ENCODE results near the gene ST6GALNAC3. TPM values are rescaled to one million over a fixed set of nuclear protein-coding genes. Genes with fewer than 3 reads are reported as not detected.
"Not testable (repeated sequence)": the region's sequence is repeated elsewhere in the genome, so short reads cannot be mapped to it uniquely, and the experiment has no call there.

Gene ST6GALNAC3
- total RNA-seq, 2 experiments from 2014 or later, result 0.21 to 0.44 TPM

DNA sequence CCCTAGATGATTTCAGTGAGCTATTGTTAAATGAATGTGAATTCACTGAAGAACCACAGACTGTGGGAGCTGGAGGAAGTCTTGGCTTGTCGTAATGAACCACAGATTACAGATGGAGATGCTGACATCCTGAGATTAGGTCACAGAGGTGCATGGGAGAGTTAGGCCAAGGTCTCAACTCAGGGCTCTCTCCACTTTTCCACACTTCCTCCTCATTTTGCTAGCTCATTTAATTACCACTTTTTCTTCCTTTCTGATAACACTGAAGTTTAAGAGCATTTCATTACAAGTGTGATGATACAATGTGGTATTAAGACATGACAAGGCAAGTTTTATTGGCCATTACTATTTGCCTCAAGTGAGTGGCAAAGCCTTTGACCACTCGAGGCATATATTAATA is 30.8 kb downstream of the ST6GALNAC3 start:
- CTCF ChIA-PET, result no interaction called here

DNA sequence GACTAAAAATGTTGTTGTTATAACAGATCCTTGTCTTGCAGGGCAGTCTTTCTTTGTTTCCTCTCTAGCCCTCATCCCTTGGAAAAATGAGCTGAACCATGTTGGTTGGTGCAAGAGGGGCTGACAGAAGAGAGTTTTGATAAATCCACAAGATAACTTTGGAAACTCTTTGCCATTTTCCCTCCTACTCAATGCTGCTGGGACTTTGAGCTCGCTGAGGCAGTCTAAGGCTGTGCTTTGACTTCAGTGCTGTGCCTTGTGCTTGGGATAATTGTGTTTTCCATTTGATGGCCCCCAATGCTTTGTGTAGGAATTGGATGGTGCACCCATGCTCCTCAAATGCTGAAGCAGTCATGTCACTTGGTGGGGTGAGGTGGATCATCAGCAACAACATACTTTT is 31.7 kb downstream of the ST6GALNAC3 start:
- ChIA-PET CTCF (no interaction called here), POLR2A (no interaction called here)

More for the DNA sequence above, 30.8 kb downstream of the ST6GALNAC3 start:
- POLR2A ChIA-PET, result no interaction called here

GRCh38 chr1:76106719-76107235 is 32.2 kb downstream of the ST6GALNAC3 start:
- CTCF ChIA-PET, result interaction anchor here (0.7 kb wide), 1 partner anchor 29 kb away, joined by 3 read pairs; no protein-coding TSS in a partner anchor
- POLR2A ChIA-PET, result no interaction called here

- ChIA-PET CTCF (no interaction called here), POLR2A (no interaction called here)
Measured at GRCh38 chr1:76109404-76109803, 34.9 kb downstream of the ST6GALNAC3 start.

GRCh38 chr1:76109901-76110560 is 35.5 kb downstream of the ST6GALNAC3 start:
- POLR2A ChIA-PET, result no interaction called here
- CTCF ChIA-PET, result no interaction called here

DNA sequence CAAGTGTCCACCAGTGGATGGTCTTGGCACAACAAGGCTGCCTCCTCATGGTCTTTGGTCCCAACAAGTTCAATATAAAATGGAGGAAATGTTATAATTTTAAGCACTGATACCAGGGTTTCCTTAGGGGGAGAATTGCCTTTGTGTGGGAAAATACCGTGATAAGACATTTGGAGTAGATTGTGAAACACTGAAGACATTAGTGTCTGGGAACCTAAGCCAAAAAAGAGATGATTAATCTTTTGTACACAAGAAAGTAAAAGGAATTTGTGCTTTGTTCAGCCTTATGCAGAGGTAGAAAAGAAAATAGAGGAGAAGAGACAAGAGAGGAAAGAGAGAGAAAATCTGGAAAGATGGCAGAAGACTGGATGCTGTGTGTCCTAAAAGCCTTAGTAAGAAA is 36.1 kb downstream of the ST6GALNAC3 start:
- ChIA-PET CTCF (no interaction called here), POLR2A (no interaction called here)

GRCh38 chr1:76112321-76112720 is 37.8 kb downstream of the ST6GALNAC3 start:
- POLR2A ChIA-PET, CTCF ChIA-PET: not testable (repeated sequence)

GRCh38 chr1:76113446-76113845 is 38.9 kb downstream of the ST6GALNAC3 start:
- POLR2A ChIA-PET, result no interaction called here

GRCh38 chr1:76115171-76115570 is 40.6 kb downstream of the ST6GALNAC3 start:
- ChIA-PET POLR2A (no interaction called here), CTCF (interaction anchor here (1.2 kb wide), 1 partner anchor 39 kb away, joined by 3 read pairs; no protein-coding TSS in a partner anchor)

More at GRCh38 chr1:76113446-76113845, 38.9 kb downstream of the ST6GALNAC3 start:
- CTCF ChIA-PET, result no interaction called here

DNA sequence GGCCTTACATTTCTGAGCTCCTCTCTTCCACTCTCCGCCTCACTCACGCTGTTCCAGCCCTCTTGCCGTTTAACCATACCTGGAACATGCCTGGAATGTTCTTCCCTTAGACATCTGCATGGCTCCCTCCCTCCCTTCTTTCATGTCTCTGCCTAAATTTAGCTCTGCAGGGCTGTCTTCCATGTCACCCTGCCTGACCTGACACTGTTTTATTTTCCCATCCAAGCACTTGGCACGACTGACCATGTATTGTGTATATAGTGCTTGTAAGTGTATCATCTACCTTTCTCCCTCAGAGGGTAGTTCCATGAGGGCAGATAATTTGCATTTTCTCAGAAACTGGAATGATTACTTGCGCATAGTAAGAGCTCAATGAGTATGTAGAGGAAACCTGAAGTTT is 47.3 kb downstream of the ST6GALNAC3 start:
- ChIA-PET POLR2A (no interaction called here), CTCF (no interaction called here)

GRCh38 chr1:76122271-76122670 is 47.7 kb downstream of the ST6GALNAC3 start:
- POLR2A ChIA-PET, result no interaction called here
- CTCF ChIA-PET, result no interaction called here

GRCh38 chr1:76123411-76124064 is 49.0 kb downstream of the ST6GALNAC3 start:
- CTCF ChIA-PET, POLR2A ChIA-PET: not testable (repeated sequence)

GRCh38 chr1:76124196-76124595 is 49.6 kb downstream of the ST6GALNAC3 start:
- ChIA-PET CTCF (no interaction called here), POLR2A (no interaction called here)

GRCh38 chr1:76125473-76126219 is 51.1 kb downstream of the ST6GALNAC3 start:
- ChIA-PET CTCF (no interaction called here), POLR2A (no interaction called here)

- ChIA-PET POLR2A (no interaction called here), CTCF (no interaction called here)
Measured at GRCh38 chr1:76128096-76128495, 53.5 kb downstream of the ST6GALNAC3 start.

- CTCF ChIA-PET, result no interaction called here
- POLR2A ChIA-PET, result no interaction called here
Measured at GRCh38 chr1:76129731-76130130, 55.2 kb downstream of the ST6GALNAC3 start.

DNA sequence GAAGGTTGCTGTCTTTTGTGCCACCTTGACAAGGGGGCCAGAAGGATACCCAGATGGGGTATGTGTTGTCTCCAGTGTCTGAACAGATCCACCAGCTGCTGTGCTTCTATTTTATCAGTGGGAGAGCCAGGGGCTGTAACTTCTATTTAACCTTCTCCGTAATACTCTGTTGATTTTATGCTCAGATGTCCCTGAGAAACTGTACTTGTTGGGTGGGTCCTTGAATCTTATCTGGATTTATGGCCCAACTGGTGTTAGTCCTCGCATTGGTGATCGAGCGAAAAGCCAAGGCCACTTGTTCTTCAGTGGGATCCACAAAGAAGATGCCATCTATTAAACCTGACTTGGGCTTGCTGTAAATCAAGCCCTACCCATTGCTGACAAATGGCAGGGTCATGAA is 56.4 kb downstream of the ST6GALNAC3 start:
- ChIA-PET POLR2A (no interaction called here), CTCF (no interaction called here)

DNA sequence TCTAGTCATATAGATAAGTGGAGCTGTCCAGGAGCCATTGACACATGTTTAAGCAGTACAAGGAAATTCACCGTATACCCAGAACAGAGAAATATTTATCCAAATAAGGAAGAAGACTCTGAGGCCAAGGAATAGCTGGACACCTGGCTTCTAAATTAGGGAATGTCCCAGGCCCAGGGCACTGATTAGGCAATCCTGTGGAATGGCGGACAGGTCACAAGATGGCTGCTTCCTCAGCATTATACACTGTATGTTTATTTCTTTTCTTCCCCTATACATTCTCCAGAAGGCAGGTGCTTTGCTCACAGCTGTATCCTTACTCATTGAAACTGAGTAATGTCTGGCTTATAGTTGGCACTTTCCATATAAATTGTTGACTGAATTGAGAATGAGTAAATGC is 59.4 kb downstream of the ST6GALNAC3 start:
- ChIA-PET POLR2A (no interaction called here), CTCF (no interaction called here)

DNA sequence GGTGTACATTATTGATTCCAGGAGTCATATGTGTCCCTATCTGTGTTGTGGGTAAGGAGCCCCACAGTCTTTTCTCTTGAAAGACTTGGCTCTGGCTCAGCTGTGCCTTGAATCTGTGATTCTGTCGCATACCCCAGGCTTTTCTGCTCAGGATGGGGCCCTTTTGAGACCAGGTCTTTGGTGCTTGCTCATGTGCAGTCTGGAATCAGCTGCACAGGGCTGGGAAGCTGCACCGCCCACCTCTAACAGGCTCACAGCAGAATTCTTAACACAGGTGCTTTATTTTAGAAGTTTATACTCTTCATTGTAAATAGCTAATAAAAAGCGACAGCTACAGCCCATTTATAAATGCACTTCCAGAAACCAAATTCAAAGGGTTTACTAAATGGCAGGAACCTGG is 61.3 kb downstream of the ST6GALNAC3 start:
- ChIA-PET POLR2A (no interaction called here), CTCF (interaction anchor here (0.8 kb wide), 1 partner anchor 29 kb away, joined by 3 read pairs; no protein-coding TSS in a partner anchor)

DNA sequence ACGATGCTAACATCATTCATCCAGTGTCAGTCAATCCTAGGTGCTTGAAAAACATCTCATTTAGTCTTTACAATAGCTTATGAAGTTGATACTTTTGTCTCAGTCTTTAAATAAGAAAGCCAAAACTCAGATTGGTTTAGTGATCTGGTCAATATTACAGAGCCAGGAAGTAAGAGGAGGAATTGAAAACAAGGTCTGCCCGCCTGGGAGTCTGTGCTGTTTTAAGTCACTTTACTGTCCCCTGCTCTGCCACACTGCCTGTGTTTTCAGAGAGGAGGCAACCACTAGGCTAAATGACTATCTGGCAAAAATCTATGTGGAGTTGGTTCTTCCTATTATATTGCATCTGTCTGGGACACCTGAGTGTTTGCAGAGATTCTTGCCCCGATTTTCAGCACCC is 62.3 kb downstream of the ST6GALNAC3 start:
- CTCF ChIA-PET, result no interaction called here

GRCh38 chr1:76137746-76138145 is 63.2 kb downstream of the ST6GALNAC3 start:
- ChIA-PET POLR2A (no interaction called here), CTCF (no interaction called here)

More for the DNA sequence above, 62.3 kb downstream of the ST6GALNAC3 start:
- POLR2A ChIA-PET, result no interaction called here
